Measurements from ENCODE around the gene IL18BP. TPM values are rescaled to one million over a fixed set of nuclear protein-coding genes. Genes with fewer than 3 reads are reported as not detected.
A peak's percentile ranks its signal among the peaks of the same experiment; 100 is the strongest.

Gene IL18BP
- total RNA-seq, 2 experiments from 2014 or later: 4.2 to 12.4 TPM

DNA sequence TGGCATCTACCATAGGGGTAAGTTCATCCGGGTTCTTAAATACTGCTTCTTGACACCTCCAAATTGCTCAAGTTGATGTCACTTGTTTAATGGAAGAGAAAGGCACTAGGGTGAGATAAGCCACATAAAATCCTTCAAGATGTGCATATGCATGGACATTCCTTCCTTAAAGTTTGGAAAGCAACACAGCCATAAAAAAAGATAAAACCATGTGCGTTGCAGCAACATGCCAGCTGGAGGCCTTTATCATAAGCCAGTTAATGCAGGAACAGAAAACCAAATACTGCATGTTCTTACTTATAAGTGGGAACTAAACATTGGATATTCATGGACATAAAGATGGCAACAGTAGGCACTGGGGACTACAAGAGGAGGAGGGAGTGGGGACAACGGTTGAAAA is 8.0 kb upstream of the IL18BP start:
- no peak overlapping the region for H3K4me2 ChIP-seq (ENCODE audit: low read length)
- H3K79me2 ChIP-seq (ENCODE audit: insufficient read depth, low read depth, low read length): no peaks in the 10 kb centered on the region
- no peaks in the 10 kb centered on the region for H3K9me3 ChIP-seq (ENCODE audit: low read length)
- H4K20me1 ChIP-seq (ENCODE audit: insufficient read depth, low read length): no peaks in the 10 kb centered on the region
- peaks cover 26% of the 10 kb centered on the region for H3K36me3 ChIP-seq (ENCODE audit: insufficient read depth, low read length)
- H3K4me1 ChIP-seq (ENCODE audit: insufficient read depth, low read length, poor library complexity, severe bottlenecking): peaks cover 15% of the 10 kb centered on the region
- no peak overlapping the region for H3K4me3 ChIP-seq (ENCODE audit: low read depth, low read length, poor library complexity, severe bottlenecking)
- BruUV-seq (replicated peaks): no TSS peak
- H3K27ac ChIP-seq (ENCODE audit: low read depth, low read length, poor library complexity, severe bottlenecking): no peak overlapping the region
- ChIA-PET POLR2A (no interaction called here), CTCF (ENCODE audit: unreplicated experiment) (no interaction called here)
- intact Hi-C loops (cut with micrococcal nuclease; ENCODE audit: unreplicated experiment): no loop called here
- H3K9me2 ChIP-seq (ENCODE audit: insufficient read depth, low read length): no peaks in the 10 kb centered on the region
- no peak for DNase-seq (ENCODE audit: low spot score)
- TF ChIP-seq, protein P1, sequence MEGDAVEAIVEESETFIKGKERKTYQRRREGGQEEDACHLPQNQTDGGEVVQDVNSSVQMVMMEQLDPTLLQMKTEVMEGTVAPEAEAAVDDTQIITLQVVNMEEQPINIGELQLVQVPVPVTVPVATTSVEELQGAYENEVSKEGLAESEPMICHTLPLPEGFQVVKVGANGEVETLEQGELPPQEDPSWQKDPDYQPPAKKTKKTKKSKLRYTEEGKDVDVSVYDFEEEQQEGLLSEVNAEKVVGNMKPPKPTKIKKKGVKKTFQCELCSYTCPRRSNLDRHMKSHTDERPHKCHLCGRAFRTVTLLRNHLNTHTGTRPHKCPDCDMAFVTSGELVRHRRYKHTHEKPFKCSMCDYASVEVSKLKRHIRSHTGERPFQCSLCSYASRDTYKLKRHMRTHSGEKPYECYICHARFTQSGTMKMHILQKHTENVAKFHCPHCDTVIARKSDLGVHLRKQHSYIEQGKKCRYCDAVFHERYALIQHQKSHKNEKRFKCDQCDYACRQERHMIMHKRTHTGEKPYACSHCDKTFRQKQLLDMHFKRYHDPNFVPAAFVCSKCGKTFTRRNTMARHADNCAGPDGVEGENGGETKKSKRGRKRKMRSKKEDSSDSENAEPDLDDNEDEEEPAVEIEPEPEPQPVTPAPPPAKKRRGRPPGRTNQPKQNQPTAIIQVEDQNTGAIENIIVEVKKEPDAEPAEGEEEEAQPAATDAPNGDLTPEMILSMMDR (conservative IDR thresholded peaks at IDR 0.05; ENCODE audit: low read length): no peak
- no peak for TF ChIP-seq EZH2phosphoT487 (IDR thresholded peaks at IDR 0.05; ENCODE audit: borderline replicate concordance, low read depth, low read length)
- H2AFZ ChIP-seq (ENCODE audit: low read length): no peak overlapping the region

- BruUV-seq (replicated peaks): no TSS peak
- no peak overlapping the region for H3K27ac ChIP-seq (ENCODE audit: low read depth, low read length, poor library complexity, severe bottlenecking)
Measured at GRCh38 chr11:71991494-71991893, 7.2 kb upstream of the IL18BP start.

GRCh38 chr11:71992136-71992730 is 6.5 kb upstream of the IL18BP start:
- Histone ChIP-seq H3K4me1 (ENCODE audit: insufficient read depth, low read length, poor library complexity, severe bottlenecking) (peaks cover 15% of the 10 kb centered on the region), H2AFZ (ENCODE audit: low read length) (no peak overlapping the region), H3K36me3 (ENCODE audit: insufficient read depth, low read length) (peaks cover 21% of the 10 kb centered on the region), H3K4me3 (ENCODE audit: low read depth, low read length, poor library complexity, severe bottlenecking) (no peak overlapping the region), H3K79me2 (ENCODE audit: insufficient read depth, low read depth, low read length) (no peaks in the 10 kb centered on the region), H3K27ac (ENCODE audit: low read depth, low read length, poor library complexity, severe bottlenecking) (no peak overlapping the region), H3K9me2 (ENCODE audit: insufficient read depth, low read length) (no peaks in the 10 kb centered on the region), H3K4me2 (ENCODE audit: low read length) (no peak overlapping the region), H4K20me1 (ENCODE audit: insufficient read depth, low read length) (no peaks in the 10 kb centered on the region), H3K9me3 (ENCODE audit: low read length) (no peaks in the 10 kb centered on the region)
- ChIA-PET POLR2A (interaction anchor here (0.6 to 0.7 kb wide), 2 partner anchors 32 to 41 kb away, joined by 3 read pairs; no protein-coding TSS in a partner anchor), CTCF (ENCODE audit: unreplicated experiment) (no interaction called here)
- DNase-seq (ENCODE audit: low spot score): no peak
- no TSS peak for BruUV-seq (replicated peaks)
- TF ChIP-seq, protein P1 (conservative IDR thresholded peaks at IDR 0.05; ENCODE audit: low read length): no peak
- TF ChIP-seq EZH2phosphoT487 (IDR thresholded peaks at IDR 0.05; ENCODE audit: borderline replicate concordance, low read depth, low read length): no peak
- intact Hi-C loops (cut with micrococcal nuclease; ENCODE audit: unreplicated experiment): no loop called here

More at GRCh38 chr11:71991494-71991893, 7.2 kb upstream of the IL18BP start:
- Histone ChIP-seq H3K79me2 (ENCODE audit: insufficient read depth, low read depth, low read length) (no peaks in the 10 kb centered on the region), H3K4me2 (ENCODE audit: low read length) (no peak overlapping the region), H4K20me1 (ENCODE audit: insufficient read depth, low read length) (no peaks in the 10 kb centered on the region), H2AFZ (ENCODE audit: low read length) (no peak overlapping the region), H3K9me2 (ENCODE audit: insufficient read depth, low read length) (no peaks in the 10 kb centered on the region), H3K4me3 (ENCODE audit: low read depth, low read length, poor library complexity, severe bottlenecking) (no peak overlapping the region), H3K4me1 (ENCODE audit: insufficient read depth, low read length, poor library complexity, severe bottlenecking) (peaks cover 15% of the 10 kb centered on the region), H3K9me3 (ENCODE audit: low read length) (no peaks in the 10 kb centered on the region), H3K36me3 (ENCODE audit: insufficient read depth, low read length) (peaks cover 21% of the 10 kb centered on the region)
- intact Hi-C loops (cut with micrococcal nuclease; ENCODE audit: unreplicated experiment): no loop called here
- POLR2A ChIA-PET: no interaction called here
- DNase-seq (ENCODE audit: low spot score): peak; percentile 49
- TF ChIP-seq EZH2phosphoT487 (IDR thresholded peaks at IDR 0.05; ENCODE audit: borderline replicate concordance, low read depth, low read length): no peak
- TF ChIP-seq, protein P1 (conservative IDR thresholded peaks at IDR 0.05; ENCODE audit: low read length): no peak
- CTCF ChIA-PET (ENCODE audit: unreplicated experiment): no interaction called here

Data from OCI-LY7 (cell line).